Psoas muscle (tissue), 8 donors: ENCODE data around the gene CDC42SE2. TPM values are rescaled to one million over a fixed set of nuclear protein-coding genes. Genes with fewer than 3 reads are reported as not detected.
"Not testable (repeated sequence)": the region's sequence is repeated elsewhere in the genome, so short reads cannot be mapped to it uniquely, and the experiment has no call there.

ENCODE experiments used
- ATAC-seq, 4 donors: fragments of 200-7000 bp; cut with Tn5 transposase; one replicate each; pipeline ENCODE4 v1.9.1; 2020; ENCODE audit warnings: moderate library complexity in 3 of 4, mild to moderate bottlenecking in 2 of 4
- DNase-seq, 2 donors: peaks; one replicate each; pipeline ENCODE4 v3.0.0-alpha.2; 2020
- H3K27ac ChIP-seq: fragments of 200-600 bp; one replicate; pipeline ENCODE4 v1.8.0; 2022
- H3K27me3 ChIP-seq, 3 donors: fragments of 200-600 bp in 1 of 3; one replicate each; pipeline versions ENCODE4 v1.6.1 to v1.8.0; 2013 to 2022; ENCODE audit warnings: low read length in 2 of 3, mild to moderate bottlenecking in 2 of 3, moderate library complexity in 1 of 3; ENCODE audit not compliant: insufficient read depth in 3 of 3
- H3K36me3 ChIP-seq, 2 donors: fragments of 200-600 bp in 1 of 2; one replicate each; pipeline versions ENCODE4 v1.6.1 to v1.8.0; 2013 to 2022; ENCODE audit warnings: low read depth in 1 of 2, mild to moderate bottlenecking in 1 of 2, moderate library complexity in 1 of 2; ENCODE audit not compliant: insufficient read depth in 1 of 2
- H3K4me1 ChIP-seq: fragments of 200-600 bp; one replicate; pipeline ENCODE4 v1.8.0; 2022
- H3K4me3 ChIP-seq: fragments of 200-600 bp; one replicate; pipeline ENCODE4 v1.8.0; 2022; ENCODE audit warnings: mild to moderate bottlenecking
- H3K9me3 ChIP-seq: fragments of 200-600 bp; one replicate; pipeline ENCODE4 v1.8.0; 2022
- CTCF ChIP-seq: fragments of 200-600 bp; IDR thresholded peaks from one replicate; pipeline ENCODE4 v1.8.0; 2022; ENCODE audit warnings: antibody characterized with exemption
- WGBS, 3 donors: extraction: QIAGEN DNeasy Blood & Tissue Kit; methylation state at CpG; one replicate each; pipeline versions ENCODE4 v1.1.6 to v1.1.7; 2013; 5-methylcytosine and 5-hydroxymethylcytosine counted together
- intact Hi-C, 2 donors: fragments of 100-400 bp; cut with DNase I; formaldehyde crosslinking; loops; one replicate each; pipeline versions ENCODE4 v1.11.0 to v1.14.2; 2022
- polyA plus RNA-seq, 3 donors: library from polyadenylated mRNA; stranded (reverse); fragments of 200-250 nt; gene quantifications; one replicate each; pipeline ENCODE4 v1.2.3, GENCODE V29; 2013
- total RNA-seq, 4 donors: library from RNA; stranded (reverse); fragmentation: NEBNext Ultra II Directional in 2 of 4; extraction: Animal tissue kit (Norgen Biotek cat#: 25700) in 2 of 4; gene quantifications; one replicate each; pipeline versions ENCODE4 v1.2.1 to v1.2.4, GENCODE V29; 2021 to 2023
- donor health status: healthy with polysubstance abuse.
- donor health status: DM: no; HTN: no; CAD: no; lungs with moderate emphysema.
- donor health status: Bipolar disorder and iron deficiency.
- donor health status: healthy.
- donor health status: DM: yes; HTN: yes; CAD: no.
- donor health status: DM: no; HTN: no; CAD: no.
- donor health status: DM: no; HTN: no; CAD: no.
- donor health status: DM: yes; HTN: yes; CAD: no.

Gene CDC42SE2
- total and polyA plus RNA-seq, 7 donors, result 8.5 to 39.2 (median 10.5) TPM

- no peak for ATAC-seq
- 73 to 89% (median 77%) methylated on average over 5 of the region's 5 CpGs for WGBS, 3 donors
- no peak overlapping the region for H3K27ac ChIP-seq
- H3K4me3 ChIP-seq, result no peak overlapping the region
- H3K27me3 ChIP-seq, result no peaks in the 10 kb centered on the region
- no peaks in the 10 kb centered on the region for H3K36me3 ChIP-seq
- DNase-seq, result no peak
- no peaks in the 10 kb centered on the region for H3K9me3 ChIP-seq
- intact Hi-C loops, result no loop called here
- TF ChIP-seq CTCF, result no peak
- peaks cover 8% of the 10 kb centered on the region for H3K4me1 ChIP-seq
Measured at GRCh38 chr5:131277875-131278740, 14.3 kb downstream of the CDC42SE2 start.

DNA sequence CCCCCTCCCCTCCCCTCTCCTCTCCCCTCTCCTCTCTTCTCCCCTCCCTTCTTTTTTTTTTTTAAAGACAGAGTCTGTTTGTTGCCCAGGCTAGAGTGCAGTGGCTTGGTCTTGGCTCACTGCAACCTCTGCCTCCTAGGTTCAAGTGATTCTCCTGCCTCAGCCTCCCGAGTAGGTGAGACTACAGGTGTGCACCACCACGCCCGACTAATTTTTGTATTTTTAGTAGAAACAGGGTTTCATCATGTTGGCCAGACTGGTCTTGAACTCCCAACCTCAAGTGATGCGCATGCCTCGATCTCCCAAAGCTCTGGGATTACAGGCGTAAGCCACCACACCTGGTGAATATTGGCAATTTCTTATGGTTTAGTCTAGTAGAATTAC is 14.9 kb downstream of the CDC42SE2 start:
- H3K9me3 ChIP-seq, H3K4me1 ChIP-seq, H3K27ac ChIP-seq, H3K4me3 ChIP-seq, H3K36me3 ChIP-seq, ATAC-seq, intact Hi-C loops, DNase-seq, H3K27me3 ChIP-seq: not testable (repeated sequence)
- 79 to 92% (median 87%) methylated on average over 6 of the region's 6 CpGs for WGBS, 3 donors

DNA sequence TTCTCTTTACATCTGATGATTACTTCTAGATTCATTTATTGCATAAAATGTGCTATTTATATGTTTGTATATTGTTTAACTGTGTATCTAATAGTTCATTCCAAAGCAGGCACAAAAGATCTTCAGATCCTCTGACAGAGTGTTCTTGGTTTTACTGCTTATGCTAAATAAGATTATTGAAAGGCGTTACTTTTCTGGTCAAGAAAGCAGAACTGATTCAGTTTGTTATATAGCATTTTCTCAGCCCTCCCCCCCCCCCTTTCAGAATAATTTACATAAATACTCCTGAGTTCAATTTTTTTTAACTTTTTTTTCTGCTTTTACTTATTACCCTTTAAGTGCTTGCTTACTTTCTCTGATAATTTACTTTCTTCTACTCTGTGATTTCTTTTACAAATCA is 15.4 kb downstream of the CDC42SE2 start:
- intact Hi-C loops, result no loop called here
- H3K36me3 ChIP-seq, result no peaks in the 10 kb centered on the region
- peaks cover 8% of the 10 kb centered on the region for H3K4me1 ChIP-seq
- DNase-seq, result no peak
- H3K4me3 ChIP-seq, result no peak overlapping the region
- H3K27me3 ChIP-seq, result no peaks in the 10 kb centered on the region
- TF ChIP-seq CTCF, result no peak
- WGBS, 3 donors, result 90 to 100% (median 93%) methylated on average over 1 of the region's 1 CpG
- H3K27ac ChIP-seq, result no peak overlapping the region
- no peak for ATAC-seq
- H3K9me3 ChIP-seq, result no peaks in the 10 kb centered on the region

- H3K9me3 ChIP-seq, result no peaks in the 10 kb centered on the region
- H3K27ac ChIP-seq, result no peak overlapping the region
- no peak for DNase-seq
- 72 to 75% (median 72%) methylated on average over 3 of the region's 3 CpGs for WGBS, 3 donors
- no peak overlapping the region for H3K4me3 ChIP-seq
- no peaks in the 10 kb centered on the region for H3K36me3 ChIP-seq
- H3K4me1 ChIP-seq, result peaks cover 8% of the 10 kb centered on the region
- intact Hi-C loops, result no loop called here
- no peak for ATAC-seq
- H3K27me3 ChIP-seq, result no peaks in the 10 kb centered on the region
- TF ChIP-seq CTCF, result no peak
Measured at GRCh38 chr5:131280417-131280816, 16.6 kb downstream of the CDC42SE2 start.

DNA sequence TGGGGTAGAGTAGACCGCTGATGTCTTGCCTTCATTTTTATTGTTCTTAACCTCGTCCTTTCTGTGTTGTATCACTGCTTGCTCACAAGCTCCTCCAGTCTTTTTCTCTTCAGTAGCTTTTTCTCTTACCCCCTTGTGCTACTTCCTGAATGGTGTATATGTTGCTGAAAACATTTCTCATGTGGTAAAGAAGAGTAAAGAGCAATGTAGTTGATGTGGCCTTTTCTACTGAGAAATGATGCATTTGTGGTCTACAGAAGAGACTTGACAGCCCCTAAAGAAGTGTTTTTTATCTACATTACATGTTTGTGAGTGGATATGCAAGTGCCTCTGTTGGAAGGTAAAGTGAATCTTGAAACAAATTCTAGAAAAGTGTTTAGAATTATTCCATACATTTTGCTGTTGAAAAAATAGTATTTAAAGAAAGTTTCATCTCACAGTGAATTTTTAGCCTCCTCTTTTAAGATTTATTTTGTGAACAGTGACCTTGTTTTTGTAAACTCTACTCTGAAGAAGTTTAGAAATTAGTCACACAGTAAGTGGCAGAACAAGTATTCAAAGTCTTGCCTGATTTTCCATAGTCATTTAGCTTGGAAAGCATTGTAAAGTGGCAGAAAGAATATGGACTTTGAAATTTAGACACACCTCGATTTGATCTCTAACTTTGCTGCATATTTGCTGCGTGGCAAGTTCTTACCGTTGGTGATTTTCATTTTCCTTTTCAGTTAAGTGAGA is 17.4 kb downstream of the CDC42SE2 start:
- TF ChIP-seq CTCF, result no peak

More for the DNA sequence above, 17.4 kb downstream of the CDC42SE2 start:
- no peak for ATAC-seq
- no peak overlapping the region for H3K4me3 ChIP-seq
- intact Hi-C loops, result no loop called here
- WGBS, 3 donors, result 42 to 56% (median 50%) methylated on average over 5 of the region's 5 CpGs
- H3K4me1 ChIP-seq, result peaks cover 8% of the 10 kb centered on the region
- no peak for DNase-seq
- H3K9me3 ChIP-seq, result no peaks in the 10 kb centered on the region
- no peak overlapping the region for H3K27ac ChIP-seq
- no peaks in the 10 kb centered on the region for H3K27me3 ChIP-seq
- H3K36me3 ChIP-seq, result no peaks in the 10 kb centered on the region
